Right renal pelvis (tissue), 4 donors: ENCODE results near the gene OR3A1. TPM values are rescaled to one million over a fixed set of nuclear protein-coding genes. Genes with fewer than 3 reads are reported as not detected.
"Not testable (repeated sequence)": the region's sequence is repeated elsewhere in the genome, so short reads cannot be mapped to it uniquely, and the experiment has no call there.

ENCODE experiments used
- DNase-seq, 4 donors: peaks; one replicate each; pipeline ENCODE4 v3.0.0-alpha.2; 2013; ENCODE audit warnings: low read depth in 4 of 4, low spot score in 3 of 4, missing footprints in 1 of 4
- polyA plus RNA-seq, 4 donors: library from polyadenylated mRNA; unstranded; fragments of 120-200 nt; gene quantifications; one replicate each; pipeline ENCODE4 v1.2.1, GENCODE V29; 2013; ENCODE audit not compliant: insufficient read length in 4 of 4

OR3A1 gene
- polyA plus RNA-seq, result under 1 TPM; 0.12 to 0.16 (median 0.13) TPM

- DNase-seq, result no peak
These were observed at the start of gene OR3A1 for GRCh38 chr17:3298260-3298659. Gene OR3A1 (minus strand): TSS chr17:3298360. CDS start chr17:3292582, 5,778 bp downstream.

DNA sequence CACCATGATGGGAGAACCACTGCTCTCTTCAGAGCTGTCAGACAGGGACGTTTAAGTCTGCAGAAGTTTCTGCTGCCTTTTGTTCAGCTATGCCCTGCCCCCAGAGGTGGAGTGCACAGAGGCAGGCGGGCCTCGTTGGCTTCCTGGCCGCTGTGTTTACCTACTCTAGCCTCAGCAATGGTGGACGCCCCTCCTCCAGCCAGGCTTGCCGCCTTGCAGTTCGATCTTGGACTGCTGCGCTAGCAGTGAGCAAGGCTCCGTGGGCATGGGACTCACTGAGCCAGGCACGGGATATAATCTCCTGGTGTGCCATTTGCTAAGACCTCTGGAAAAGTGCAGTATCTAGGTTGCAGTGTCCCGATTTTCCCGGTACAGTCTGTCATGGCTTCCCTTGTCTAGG, 44.6 kb upstream of the OR3A1 start:
- not testable (repeated sequence) for DNase-seq

- DNase-seq, result no peak
These were observed 37.7 kb upstream of the OR3A1 start for GRCh38 chr17:3335876-3336275.

DNA sequence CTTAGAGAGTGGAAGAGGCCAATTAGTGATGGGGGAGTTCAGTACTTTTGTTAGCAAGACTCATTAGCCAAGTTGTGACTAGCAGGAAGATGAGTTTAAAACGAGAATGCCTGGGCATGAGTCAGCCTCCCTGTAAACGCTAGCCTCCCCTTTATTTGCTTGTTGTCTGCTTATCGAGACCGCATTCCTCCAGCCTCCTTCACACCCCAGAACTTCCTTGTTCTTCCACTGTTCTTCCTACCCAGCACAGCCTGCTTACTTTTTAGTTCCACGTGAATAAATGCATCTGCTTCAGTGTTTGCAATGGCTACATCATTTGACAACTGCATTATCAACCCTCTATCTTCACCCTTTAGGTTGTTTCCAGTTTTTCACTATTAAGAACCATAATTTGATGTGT, 20.2 kb upstream of the OR3A1 start:
- no peak for DNase-seq

- DNase-seq, result no peak
These were observed 18.7 kb upstream of the OR3A1 start for GRCh38 chr17:3316836-3317235.

- no peak for DNase-seq
These were observed 10.4 kb upstream of the OR3A1 start for GRCh38 chr17:3308603-3309002.

DNA sequence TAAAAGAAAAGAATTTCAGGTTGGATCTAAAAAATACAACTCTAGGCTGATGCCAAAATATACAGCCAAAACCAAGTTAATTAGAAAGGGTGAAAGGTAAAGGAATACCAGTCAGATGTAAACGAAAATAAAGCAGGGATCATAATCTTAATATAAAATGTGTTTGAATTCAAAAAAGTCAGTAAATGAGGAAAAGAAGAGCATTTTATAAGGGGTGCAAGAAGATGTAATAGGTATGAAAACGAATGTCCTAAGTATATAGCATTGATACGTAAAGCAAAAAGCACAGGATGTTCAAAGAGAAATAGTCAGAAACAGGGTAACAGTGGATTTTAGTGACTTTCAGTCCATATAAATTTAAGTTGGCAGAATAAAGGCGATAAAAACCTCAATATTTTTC, 2.5 kb downstream of the OR3A1 start:
- no peak for DNase-seq

- DNase-seq, result not testable (repeated sequence)
These were observed 4.6 kb downstream of the OR3A1 start for GRCh38 chr17:3293548-3293947.

GRCh38 chr17:3282901-3283300, 15.3 kb downstream of the OR3A1 start:
- DNase-seq, result no peak

DNA sequence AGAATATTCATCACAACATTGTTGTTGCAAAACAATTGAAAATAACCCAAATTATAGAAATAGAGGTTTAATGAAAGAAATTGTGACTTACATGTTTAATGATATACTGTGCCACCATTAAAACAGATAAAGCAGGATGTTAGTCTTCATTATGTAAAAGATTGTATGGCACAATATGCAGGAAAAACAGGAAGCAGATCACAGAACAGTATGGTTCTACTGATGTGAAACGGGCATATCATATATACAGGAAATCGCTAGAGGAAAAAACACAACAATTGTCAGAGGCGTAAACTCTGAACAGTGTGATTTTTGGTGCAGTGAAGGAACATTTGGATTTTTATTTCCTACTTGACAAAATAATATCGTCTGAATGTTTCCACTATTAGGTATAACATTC, 22.0 kb downstream of the OR3A1 start:
- DNase-seq, result no peak

DNA sequence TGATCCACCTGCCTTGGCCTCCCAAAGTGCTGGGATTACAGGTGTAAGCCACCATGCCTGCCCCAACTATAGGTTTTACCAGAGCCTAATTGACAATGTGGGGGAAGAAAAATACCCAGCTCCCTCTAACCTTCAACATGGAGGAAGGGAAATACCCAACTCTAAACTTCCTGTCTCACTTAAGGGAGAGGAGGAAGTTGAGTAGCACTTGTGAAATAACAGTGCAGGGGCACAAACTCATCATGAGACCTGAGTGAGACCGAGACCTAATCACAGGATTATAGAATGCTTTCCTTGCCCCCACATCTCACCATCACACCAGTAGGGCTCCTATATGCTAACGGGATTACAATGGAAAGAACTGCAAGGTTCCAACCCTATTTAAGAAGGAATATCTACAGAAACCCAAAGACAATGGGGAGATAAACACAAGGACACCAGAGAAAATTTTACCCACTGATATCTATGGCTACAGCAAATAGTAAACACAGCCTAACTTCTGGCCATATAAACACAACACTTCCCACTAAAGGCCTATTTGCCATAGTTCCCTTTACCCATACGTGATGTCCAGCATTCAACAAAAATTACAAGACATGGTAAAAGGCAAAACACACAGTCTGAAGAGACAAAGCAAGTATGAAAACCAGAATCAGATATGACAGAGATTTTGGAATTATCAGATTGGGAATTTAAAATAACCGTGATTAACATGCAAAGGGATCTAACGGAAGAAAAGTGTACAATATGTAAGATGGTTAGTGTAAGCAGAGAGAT, 26.9 kb downstream of the OR3A1 start:
- DNase-seq, result no peak

GRCh38 chr17:3260600-3260999, 37.6 kb downstream of the OR3A1 start:
- DNase-seq, result no peak

DNA sequence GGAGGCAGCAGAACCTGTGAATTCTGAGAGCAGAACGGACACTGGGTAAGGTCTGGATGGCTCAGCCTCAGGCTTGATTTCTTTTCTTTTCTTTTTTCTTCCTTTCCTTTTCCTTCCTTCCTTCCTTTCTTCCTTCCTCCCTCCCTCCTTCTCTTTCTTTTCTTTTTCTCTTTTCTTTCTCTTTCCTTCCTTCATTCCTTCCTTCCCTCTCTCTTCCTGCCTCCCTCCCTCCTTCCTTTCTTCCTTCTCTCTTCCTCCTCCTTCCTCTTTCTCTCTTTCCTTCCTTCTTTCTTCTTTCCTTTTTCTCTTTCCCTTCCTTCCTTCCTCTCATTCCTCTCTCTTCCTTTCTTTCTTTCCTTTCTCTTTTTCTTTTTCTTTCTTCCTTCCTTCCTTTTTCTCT, 38.0 kb downstream of the OR3A1 start:
- no peak for DNase-seq

GRCh38 chr17:3256575-3256974, 41.6 kb downstream of the OR3A1 start:
- DNase-seq, result no peak

DNA sequence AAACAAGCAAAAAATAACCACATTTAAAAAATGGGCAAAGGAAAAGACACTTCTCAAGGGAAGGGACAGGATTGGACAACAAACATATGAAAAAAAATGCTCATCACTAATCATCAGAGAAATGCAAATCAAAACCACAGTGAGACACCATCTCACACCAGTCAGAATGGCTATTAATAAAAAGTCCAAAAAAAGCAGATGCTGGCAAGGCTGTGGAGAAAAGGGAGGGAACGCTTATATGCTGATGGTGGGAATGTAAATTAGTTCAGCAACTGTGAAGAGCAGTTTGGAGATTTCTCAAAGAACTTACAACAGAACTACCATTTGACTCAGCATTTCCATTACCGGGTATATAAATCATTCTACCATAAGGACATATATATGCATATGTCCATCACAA, 49.1 kb downstream of the OR3A1 start:
- not testable (repeated sequence) for DNase-seq

GRCh38 chr17:3244841-3245240, 53.3 kb downstream of the OR3A1 start:
- not testable (repeated sequence) for DNase-seq

GRCh38 chr17:3241044-3241443, 57.1 kb downstream of the OR3A1 start:
- DNase-seq, result not testable (repeated sequence)

Other genes starting within 250 kb of the OR3A1 start
- not detected for gene OR1D5, start 234.8 kb downstream of the OR3A1 start, polyA plus RNA-seq
- gene OR1D2, start 193.9 kb downstream of the OR3A1 start, polyA plus RNA-seq, result under 1 TPM in 2 of 4 donors, not detected in 2; 0.01 to 0.06 TPM
- not detected for gene OR1G1, start 170.8 kb downstream of the OR3A1 start, polyA plus RNA-seq
- not detected for gene OR1A2, start 100.8 kb downstream of the OR3A1 start, polyA plus RNA-seq
- gene OR1A1, start 90.7 kb downstream of the OR3A1 start, polyA plus RNA-seq, result under 1 TPM in 2 of 4 donors, not detected in 2; 0.04 to 0.07 TPM
- gene OR3A2, start 87.9 kb upstream of the OR3A1 start, polyA plus RNA-seq, result under 1 TPM in 3 of 4 donors, not detected in 1; 0.22 to 0.62 (median 0.55) TPM
- under 1 TPM in 1 of 4 donors, not detected in 3; 0.04 TPM for gene OR1E1, start 100.0 kb upstream of the OR3A1 start, polyA plus RNA-seq
- under 1 TPM in 2 of 4 donors, not detected in 2; 0.04 to 0.06 TPM for gene OR3A3, start 113.0 kb upstream of the OR3A1 start, polyA plus RNA-seq
- under 1 TPM in 1 of 4 donors, not detected in 3; 0.06 TPM for gene OR1E2, start 135.5 kb upstream of the OR3A1 start, polyA plus RNA-seq
- 1 to 10 TPM in 1 of 4 donors, under 1 TPM in 3; 0.46 to 1.1 (median 0.67) TPM for gene SPATA22, start 173.5 kb upstream of the OR3A1 start, polyA plus RNA-seq
- 10 to 100 TPM; 24.8 to 34.0 (median 29.0) TPM for gene ASPA, start 177.6 kb upstream of the OR3A1 start, polyA plus RNA-seq